Inflammatory macrophage treated with lipopolysaccharide for 1 hour (primary cell): Measurements from ENCODE around the gene EFCAB7.
"Not testable (repeated sequence)": the region's sequence is repeated elsewhere in the genome, so short reads cannot be mapped to it uniquely, and the experiment has no call there.

Experiments
- DNase-seq, 2 donors: peaks; one replicate each; pipeline ENCODE4 v3.0.0-alpha.2; 2020 to 2022

The EFCAB7 gene

GRCh38 chr1:63548877-63549276, 25.6 kb downstream of the EFCAB7 start:
- DNase-seq = no peak

- no peak for DNase-seq
Observed at GRCh38 chr1:63555480-63555879, 32.2 kb downstream of the EFCAB7 start.

DNA sequence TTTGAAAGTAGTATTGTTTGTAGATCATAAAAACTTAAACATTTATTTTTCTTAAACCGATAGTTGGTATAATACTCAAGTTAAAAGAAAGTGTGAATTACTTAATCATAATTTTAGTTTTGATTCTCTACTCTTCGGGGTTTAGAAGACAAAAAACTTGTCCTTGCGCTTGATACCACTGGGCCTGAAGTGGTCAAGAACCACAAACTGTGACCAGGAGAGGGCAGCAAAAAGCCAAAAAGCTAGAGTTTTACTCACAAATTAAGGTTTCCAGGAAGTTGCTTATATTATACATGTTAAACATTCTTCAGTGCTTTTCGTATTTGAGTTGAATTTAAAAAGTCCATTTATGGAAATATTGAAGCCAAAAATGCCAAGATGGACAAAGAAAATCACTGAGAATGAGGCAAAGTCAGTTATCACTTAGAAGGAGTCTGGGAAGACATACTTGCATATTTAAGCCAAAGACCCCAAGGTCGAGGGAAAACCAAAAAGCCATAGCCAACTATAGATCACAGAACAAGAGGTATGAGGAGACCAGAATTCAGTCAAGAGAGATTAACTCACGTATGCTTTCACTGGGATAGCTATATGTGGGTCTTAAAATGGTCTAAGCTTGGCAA, 34.2 kb downstream of the EFCAB7 start:
- DNase-seq = peak; percentile 22 to 66

GRCh38 chr1:63559357-63559756, 36.0 kb downstream of the EFCAB7 start:
- no peak for DNase-seq

- DNase-seq = no peak
Observed at GRCh38 chr1:63563745-63564144, 40.4 kb downstream of the EFCAB7 start.

GRCh38 chr1:63569068-63569467, 45.7 kb downstream of the EFCAB7 start:
- DNase-seq = no peak

DNA sequence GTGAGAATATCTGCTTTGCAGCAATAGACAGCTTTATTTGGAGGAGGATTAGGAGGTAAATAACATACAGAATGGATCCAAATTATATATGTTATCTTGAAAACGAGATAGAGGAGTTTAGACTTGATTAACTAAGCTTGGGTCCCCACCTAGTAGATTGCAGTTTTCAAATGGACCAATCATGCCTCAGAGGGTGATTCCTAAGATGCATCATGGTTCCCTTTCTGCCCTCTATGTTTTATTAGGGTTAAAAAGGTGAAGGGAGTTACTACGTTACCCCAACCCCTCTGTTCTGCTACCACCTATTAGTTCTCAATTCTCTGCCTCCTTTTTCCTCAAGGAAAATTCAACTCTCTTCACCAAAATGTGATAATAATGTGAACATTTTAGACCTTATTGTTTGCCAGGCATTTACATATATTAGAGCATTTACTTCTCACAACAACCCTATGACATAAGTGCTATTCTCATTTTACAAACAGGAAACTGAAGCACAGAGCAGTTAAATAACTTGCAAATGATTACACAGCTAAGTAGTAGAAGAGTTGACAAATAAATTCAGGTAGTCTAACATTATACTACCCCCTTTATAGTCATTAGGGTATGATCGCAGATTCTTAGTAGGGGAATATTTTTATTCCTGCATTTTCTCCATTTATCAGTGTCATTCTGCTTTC, 46.5 kb downstream of the EFCAB7 start:
- no peak for DNase-seq

GRCh38 chr1:63572686-63573085, 49.4 kb downstream of the EFCAB7 start:
- DNase-seq = not testable (repeated sequence)

DNA sequence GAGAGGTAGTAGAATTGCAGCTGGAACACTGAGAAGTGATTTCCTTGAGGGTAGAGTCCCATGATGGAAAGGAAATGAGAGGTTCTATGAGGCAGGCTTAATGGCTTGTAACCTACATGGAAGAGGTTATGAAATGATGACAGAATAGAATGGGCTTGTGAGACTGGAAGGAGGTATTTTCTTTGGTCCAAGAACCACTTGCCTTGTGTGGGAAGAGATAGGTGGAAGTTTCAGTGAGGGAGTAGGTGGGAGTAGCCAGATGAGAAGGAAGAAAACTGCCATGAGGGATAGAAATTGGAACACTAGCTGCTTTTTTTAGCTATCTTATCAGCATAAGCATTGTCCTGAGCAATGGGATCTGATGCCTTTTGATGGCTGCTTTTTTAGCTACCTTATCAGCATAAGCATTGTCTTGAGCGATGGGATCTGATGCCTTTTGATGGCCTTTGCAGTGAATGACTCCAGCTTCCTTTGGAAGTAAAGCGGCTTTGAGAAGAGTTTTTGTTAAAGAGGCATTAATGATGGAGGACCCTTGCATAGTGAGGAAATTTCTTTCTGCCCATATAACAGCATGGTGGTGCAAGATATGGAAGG, 51.0 kb downstream of the EFCAB7 start:
- not testable (repeated sequence) for DNase-seq

DNA sequence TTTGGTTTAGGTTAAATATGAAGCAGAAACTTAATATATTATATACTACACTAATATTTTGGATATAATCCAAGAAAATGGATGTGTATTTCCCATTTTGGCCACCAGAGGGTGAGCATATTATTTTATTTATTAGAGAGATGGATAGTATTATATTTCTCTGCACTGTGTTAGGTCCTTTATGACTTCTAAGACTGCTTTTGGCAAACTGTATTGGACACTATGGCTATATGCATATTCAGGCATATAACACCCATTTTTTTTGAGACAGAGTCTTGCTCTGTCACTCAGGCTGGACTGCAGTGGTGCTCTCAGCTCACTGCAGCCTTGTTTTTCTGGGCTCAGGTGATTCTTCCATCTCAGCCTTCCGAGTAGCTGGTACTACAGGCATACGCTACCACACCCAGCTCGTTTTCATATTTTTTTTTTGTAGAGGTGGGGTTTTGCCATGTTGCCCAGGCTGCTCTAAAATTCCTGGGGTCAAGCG, 52.1 kb downstream of the EFCAB7 start:
- peak; percentile 18 to 87 for DNase-seq

- not testable (repeated sequence) for DNase-seq
Observed at GRCh38 chr1:63586326-63586725, 63.0 kb downstream of the EFCAB7 start.

- DNase-seq = no peak
Observed at GRCh38 chr1:63590166-63590560, 66.8 kb downstream of the EFCAB7 start.

DNA sequence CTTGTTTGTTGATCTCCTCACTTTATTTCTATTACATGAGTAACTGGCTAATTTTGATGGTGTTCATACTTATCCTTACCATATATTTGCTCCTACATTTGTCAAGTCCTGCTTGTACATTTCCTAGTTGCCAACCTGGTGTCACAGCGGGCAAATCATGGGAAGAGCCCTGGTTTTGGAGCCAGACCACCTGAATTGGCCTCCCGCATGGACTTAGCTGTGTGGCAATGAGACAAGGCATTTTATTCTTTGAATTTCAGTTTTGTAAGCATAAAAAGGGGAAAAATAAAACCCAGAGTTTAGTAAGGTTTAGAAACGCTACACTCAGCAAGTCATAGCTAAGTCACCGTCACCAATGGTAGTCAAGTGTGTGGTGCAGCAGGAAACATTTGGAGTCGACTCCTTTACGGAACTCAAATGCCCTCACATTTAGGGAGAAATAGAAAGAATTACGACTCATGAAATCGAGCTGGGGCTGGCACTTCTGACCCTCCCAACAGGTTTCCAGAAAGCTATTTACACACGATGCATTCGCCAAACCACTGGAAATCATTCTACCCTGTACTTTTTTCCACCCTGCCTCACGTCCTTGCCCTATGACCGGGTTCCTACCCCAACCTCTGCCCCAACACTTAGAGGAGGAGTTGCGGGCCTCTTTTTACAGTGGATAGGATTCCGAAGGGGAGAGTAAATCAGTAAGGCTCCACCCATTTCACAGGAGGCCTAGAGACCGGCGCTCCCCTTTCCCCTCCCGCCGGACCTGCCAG, 69.4 kb downstream of the EFCAB7 start:
- peak; percentile 20 to 25 for DNase-seq

DNA sequence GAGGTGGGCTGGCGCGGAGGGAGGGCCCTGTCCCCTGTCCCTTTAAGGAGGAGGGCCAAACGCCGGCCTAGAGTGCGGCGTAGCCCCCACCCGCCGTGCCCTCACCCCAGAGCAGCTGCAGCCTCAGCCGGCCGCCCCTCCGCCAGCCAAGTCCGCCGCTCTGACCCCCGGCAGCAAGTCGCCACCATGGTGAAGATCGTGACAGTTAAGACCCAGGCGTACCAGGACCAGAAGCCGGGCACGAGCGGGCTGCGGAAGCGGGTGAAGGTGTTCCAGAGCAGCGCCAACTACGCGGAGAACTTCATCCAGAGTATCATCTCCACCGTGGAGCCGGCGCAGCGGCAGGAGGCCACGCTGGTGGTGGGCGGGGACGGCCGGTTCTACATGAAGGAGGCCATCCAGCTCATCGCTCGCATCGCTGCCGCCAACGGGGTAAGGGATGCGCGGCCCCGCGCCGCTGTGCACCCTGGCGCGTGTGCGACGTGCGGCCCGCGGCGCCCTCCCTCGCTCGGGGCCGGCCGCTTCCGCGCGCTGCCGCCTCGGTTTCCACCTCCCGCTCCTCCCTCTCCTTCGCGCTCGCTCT, 70.1 kb downstream of the EFCAB7 start, which contains the start of gene PGM1:
Gene PGM1, plus strand, starts transcription at position 109 of the 583 bp plus-strand sequence. Its CDS starts 78 bp downstream, at position 187.
- DNase-seq = peak; percentile 58 to 60

DNA sequence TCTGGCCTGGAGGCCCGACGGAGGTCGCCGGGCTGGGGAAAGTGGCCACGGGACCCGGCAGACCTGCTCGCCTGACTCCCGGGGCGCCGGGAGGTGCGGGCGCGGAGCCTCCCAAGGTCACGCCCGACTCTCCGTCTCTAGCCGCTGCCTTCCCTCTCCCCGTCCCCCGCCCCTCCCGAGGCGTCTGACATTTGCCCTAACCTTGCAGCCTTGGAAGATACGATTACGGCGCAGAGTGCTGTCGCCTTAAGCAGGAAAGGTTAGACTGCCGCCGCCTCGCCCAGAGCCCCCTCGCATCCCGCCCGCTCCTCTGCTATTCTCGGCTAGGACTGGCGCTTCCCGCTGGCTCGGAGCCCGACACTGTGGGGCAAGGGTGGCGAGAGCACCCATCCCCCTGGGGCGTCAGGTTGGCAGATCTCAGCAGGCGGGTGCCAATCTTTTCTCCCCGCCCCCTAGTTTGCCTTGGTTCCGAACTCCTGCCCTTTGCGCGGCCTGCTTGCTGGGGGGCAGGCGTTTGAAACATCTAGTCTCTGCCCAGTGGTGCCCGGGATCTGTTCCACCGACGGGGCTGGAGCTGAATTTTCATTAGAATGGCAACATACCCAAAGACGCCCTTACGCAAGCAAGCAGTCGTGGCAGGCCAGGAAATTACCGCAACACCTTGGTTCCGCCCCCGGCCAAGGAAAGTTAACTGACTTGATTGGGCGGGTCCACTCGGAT, 70.7 kb downstream of the EFCAB7 start:
- peak; percentile 40 to 63 for DNase-seq

DNA sequence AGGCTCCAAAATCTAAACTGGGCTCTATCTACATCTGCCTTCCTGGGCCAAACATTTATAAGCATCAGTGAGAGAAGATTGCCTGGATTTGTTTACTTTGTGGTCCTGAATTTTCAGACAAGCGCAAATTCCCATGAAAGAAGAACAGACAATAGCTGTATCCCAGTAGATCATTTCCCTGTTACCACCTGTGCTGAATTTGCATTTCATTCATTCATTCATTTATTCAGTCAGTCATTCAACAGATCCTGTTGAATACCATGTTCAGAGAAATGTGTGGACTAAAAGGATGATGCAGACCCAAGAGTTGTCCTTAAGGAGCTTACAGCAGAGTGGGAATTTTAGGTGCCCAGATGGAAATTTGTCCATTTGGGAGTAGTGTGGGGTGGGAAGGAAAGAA, 72.1 kb downstream of the EFCAB7 start:
- DNase-seq = no peak

DNA sequence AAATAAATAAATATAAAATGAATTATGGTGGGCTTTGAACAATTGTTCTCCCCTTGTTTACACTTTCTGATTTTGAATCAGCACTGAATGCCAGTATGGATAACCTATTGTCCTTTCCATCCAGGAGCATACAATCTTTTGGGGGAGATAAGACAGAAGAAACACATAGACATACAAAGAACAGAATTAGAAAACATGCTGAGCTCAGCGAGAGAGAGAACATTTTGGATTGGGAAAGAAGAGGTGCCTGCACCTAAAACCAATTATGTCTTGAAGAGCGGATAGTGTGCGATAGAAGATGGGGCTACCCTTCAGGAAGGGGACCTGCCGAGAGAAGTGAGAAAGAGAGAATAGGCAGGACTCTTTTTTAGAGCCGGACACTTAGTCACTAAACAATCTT, 76.5 kb downstream of the EFCAB7 start:
- no peak for DNase-seq

- no peak for DNase-seq
Observed at GRCh38 chr1:63600248-63600647, 76.9 kb downstream of the EFCAB7 start.

DNA sequence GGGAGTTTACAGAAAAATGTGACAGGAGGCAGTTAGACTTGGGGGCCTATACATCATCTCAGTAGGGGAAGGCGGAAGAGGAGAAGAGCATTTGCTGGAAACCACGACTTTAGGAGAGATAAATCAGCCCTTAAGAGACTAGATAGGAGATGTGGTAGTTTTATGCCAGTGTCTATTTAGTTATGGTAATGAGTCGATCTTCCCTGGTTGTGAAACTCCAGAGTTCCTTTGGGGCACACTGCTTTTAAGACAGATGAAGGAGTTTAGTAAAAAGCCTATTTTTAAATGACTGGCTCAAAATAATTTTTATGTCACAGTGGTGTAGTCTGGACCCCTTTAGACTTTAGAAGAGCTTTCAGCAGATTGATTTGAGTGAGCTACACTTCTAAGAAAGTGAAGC, 77.7 kb downstream of the EFCAB7 start:
- no peak for DNase-seq

- no peak for DNase-seq
Observed at GRCh38 chr1:63601463-63601862, 78.1 kb downstream of the EFCAB7 start.

DNA sequence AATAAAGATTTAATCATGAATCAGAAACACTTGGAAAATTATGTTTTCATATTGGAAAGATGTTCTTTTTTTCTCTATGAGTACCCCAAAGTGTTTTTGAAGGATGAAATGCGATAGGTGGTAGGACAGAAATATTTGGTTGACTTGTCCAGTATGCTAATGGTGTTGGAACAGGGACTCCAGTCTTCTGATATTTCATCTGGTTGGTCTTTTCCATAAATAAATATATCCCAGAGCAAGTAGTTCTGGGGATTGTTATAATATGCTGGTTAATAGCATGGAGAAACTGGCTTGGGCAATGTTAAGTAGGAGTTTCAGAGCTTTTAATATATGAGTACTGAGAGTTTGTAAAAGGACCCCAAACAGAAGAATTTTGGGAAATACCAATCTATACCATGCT, 78.6 kb downstream of the EFCAB7 start:
- DNase-seq = no peak

DNA sequence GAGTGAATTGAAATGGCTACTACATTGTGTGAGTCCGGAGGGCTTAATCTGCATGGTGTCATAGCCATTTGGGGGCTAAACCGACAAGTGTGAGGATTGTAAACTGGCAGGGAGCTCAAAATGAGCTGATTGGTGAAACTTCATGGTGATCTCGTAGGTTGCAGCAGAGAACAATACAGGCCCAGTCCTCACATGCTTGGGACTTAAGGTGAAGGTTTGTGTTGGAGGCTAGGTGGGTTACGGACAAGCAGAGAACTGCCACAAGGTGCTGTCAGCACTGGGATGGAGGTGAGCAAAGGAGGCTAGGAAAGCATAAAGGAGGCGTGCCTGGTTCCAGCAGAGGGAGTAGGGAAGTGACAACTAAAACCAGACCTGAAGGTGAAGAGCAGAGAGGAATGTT, 79.3 kb downstream of the EFCAB7 start:
- no peak for DNase-seq
